Prostate gland (tissue), 2 donors: ENCODE results near the gene PPY. TPM values are rescaled to one million over a fixed set of nuclear protein-coding genes. Genes with fewer than 3 reads are reported as not detected.

Source experiments
- DNase-seq: peaks from one replicate; pipeline ENCODE4 v3.0.0-alpha.2; 2019; ENCODE audit warnings: low spot score
- H3K27ac ChIP-seq, 2 donors: fragments of 200-600 bp; sonication (generic); 2 replicates each; pipeline ENCODE4 v1.5.1; 2017 to 2019
- H3K27me3 ChIP-seq: fragments of 200-600 bp; sonication (generic); replicated peaks from 2 replicates; pipeline ENCODE4 v1.5.1; 2019; ENCODE audit not compliant: insufficient read depth
- H3K36me3 ChIP-seq, 2 donors: fragments of 200-600 bp; sonication (generic); 1 replicate in 1 of 2; 2 replicates in 1 of 2; pipeline versions ENCODE4 v1.5.1 to v1.8.1; 2017 to 2019
- H3K4me1 ChIP-seq: fragments of 200-600 bp; sonication (generic); replicated peaks from 2 replicates; pipeline ENCODE4 v1.5.1; 2019
- H3K4me3 ChIP-seq, 2 donors: fragments of 200-600 bp; sonication (generic); 2 replicates each; pipeline ENCODE4 v1.5.1; 2017 to 2019
- H3K9me3 ChIP-seq: fragments of 200-600 bp; sonication (generic); 2 replicates; pipeline ENCODE4 v1.5.1; 2017
- POLR2A ChIP-seq: fragments of 450-650 bp; IDR thresholded peaks from one replicate; pipeline ENCODE4 v1.6.1; 2016; ENCODE audit warnings: antibody characterized with exemption, mild to moderate bottlenecking
- POLR2AphosphoS5 ChIP-seq: sonication (generic); formaldehyde crosslinking; IDR thresholded peaks from one replicate; pipeline ENCODE4 v1.6.1; 2017; ENCODE audit warnings: antibody characterized with exemption
- WGBS: methylation state at CpG from one replicate; pipeline ENCODE4 v1.1.5; 2018; 5-methylcytosine and 5-hydroxymethylcytosine counted together
- intact Hi-C: fragments of 100-400 bp; cut with DNase I; formaldehyde crosslinking; loops from one replicate; pipeline ENCODE4 v1.14.2; 2022
- total RNA-seq, 2 donors: library from RNA; depleted of rRNA; stranded (reverse); fragments of >200 nt; gene quantifications; one replicate each; pipeline ENCODE4 v1.1.0, GENCODE V29; 2016
- TF ChIP-seq, protein P1 (sequence below), 4 experiments: fragments of 200-600 bp in 2 of 4; fragments of 450-650 bp in 2 of 4; sonication (generic) in 2 of 4; IDR thresholded peaks; 1 replicate in 3 of 4; 2 replicates in 1 of 4; pipeline ENCODE4 v1.5.1; 2016 to 2019; ENCODE audit warnings: antibody characterized with exemption in 4 of 4, mild to moderate bottlenecking in 2 of 4, moderate library complexity in 2 of 4

The PPY gene
- total RNA-seq, 2 donors from 2014 or later: not detected

- TF ChIP-seq, protein P1, sequence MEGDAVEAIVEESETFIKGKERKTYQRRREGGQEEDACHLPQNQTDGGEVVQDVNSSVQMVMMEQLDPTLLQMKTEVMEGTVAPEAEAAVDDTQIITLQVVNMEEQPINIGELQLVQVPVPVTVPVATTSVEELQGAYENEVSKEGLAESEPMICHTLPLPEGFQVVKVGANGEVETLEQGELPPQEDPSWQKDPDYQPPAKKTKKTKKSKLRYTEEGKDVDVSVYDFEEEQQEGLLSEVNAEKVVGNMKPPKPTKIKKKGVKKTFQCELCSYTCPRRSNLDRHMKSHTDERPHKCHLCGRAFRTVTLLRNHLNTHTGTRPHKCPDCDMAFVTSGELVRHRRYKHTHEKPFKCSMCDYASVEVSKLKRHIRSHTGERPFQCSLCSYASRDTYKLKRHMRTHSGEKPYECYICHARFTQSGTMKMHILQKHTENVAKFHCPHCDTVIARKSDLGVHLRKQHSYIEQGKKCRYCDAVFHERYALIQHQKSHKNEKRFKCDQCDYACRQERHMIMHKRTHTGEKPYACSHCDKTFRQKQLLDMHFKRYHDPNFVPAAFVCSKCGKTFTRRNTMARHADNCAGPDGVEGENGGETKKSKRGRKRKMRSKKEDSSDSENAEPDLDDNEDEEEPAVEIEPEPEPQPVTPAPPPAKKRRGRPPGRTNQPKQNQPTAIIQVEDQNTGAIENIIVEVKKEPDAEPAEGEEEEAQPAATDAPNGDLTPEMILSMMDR (IDR thresholded peaks at IDR 0.05): no peak
- TF ChIP-seq POLR2A (no peak), POLR2AphosphoS5 (no peak)
- WGBS: 90% methylated on average over 8 of the region's 8 CpGs
Observed at GRCh38 chr17:43984521-43984920, 42.2 kb upstream of the PPY start.

DNA sequence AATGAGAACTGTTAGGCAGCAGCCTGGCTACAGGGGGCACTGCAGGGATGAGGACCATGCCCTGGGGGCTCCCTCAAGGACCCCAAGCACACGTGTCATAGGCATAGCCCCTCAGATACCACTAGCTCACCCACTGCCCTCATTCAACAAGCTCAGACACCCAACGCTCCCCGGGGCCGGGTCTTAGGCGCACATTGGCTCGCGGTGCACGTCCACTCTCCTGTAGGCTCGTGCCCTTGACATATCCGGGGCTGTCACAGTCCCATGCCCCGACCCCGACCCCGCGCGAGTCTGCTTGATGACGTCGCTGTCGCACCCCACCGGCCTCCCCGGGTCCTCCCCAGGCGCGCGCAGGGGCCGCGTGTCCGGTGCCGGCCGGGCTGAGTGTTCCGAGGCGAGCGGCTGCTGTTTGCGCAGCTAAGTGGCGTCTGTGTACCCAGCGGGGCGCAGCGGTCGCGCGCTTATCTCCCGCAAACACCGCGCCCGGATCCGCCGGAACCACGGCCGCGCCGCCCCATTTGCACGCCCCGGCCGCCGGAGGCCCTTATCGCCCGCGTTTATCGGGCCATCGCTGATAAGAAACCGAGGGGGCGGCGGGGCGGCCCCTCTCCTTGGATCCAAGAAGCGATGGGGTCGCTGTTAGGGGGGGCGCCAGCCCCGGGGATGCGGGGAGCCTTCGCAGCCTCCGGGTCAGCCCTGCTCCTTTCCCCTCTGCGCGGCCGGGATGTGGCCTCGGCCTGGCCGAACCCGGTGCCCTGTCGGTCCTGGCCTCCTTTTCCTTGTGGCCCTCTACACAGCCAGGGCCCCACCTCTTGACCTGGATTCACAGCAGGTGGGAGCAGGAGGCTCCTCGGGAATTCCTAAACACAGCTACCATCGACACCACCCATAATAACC, 41.5 kb upstream of the PPY start:
- Histone ChIP-seq H3K36me3 (no peaks in the 10 kb centered on the region), H3K27me3 (no peaks in the 10 kb centered on the region), H3K27ac (no peak overlapping the region), H3K4me1 (no peaks in the 10 kb centered on the region), H3K9me3 (no peaks in the 10 kb centered on the region), H3K4me3 (peak overlapping the region; percentile 13 to 32)
- no peak for DNase-seq
- intact Hi-C loops: no loop called here
- TF ChIP-seq POLR2A (no peak), POLR2AphosphoS5 (no peak)
- TF ChIP-seq, protein P1 (IDR thresholded peaks at IDR 0.05): no peak
- WGBS: 5% methylated on average over 39 of the region's 78 CpGs

More at GRCh38 chr17:43984521-43984920, 42.2 kb upstream of the PPY start:
- Histone ChIP-seq H3K36me3 (no peaks in the 10 kb centered on the region), H3K4me3 (no peak overlapping the region), H3K27me3 (no peaks in the 10 kb centered on the region), H3K4me1 (no peaks in the 10 kb centered on the region), H3K27ac (no peak overlapping the region), H3K9me3 (no peaks in the 10 kb centered on the region)
- intact Hi-C loops: no loop called here
- DNase-seq: no peak

DNA sequence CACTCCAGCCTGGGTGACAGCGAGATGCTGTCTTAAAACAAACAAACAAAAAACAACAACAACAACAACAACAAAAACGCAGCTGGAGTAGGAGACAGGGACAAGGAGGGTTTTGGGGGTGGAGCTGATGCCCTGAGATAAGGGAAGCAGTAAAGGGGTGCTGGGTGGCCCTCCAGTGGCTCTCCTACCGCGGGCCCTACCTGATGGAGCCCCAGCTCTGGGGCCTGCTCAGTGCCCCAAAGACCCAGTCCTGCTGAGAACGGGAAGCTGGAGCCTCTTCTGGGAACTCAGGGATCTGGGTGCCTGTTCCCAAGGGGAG, 40.9 kb upstream of the PPY start:
- Histone ChIP-seq H3K4me1 (no peaks in the 10 kb centered on the region), H3K27ac (no peak overlapping the region), H3K4me3 (no peak overlapping the region), H3K27me3 (no peaks in the 10 kb centered on the region), H3K36me3 (no peaks in the 10 kb centered on the region), H3K9me3 (no peaks in the 10 kb centered on the region)
- TF ChIP-seq POLR2AphosphoS5 (no peak), POLR2A (no peak)
- TF ChIP-seq, protein P1 (IDR thresholded peaks at IDR 0.05): no peak
- intact Hi-C loops: no loop called here
- no peak for DNase-seq
- 26% methylated on average over 5 of the region's 5 CpGs for WGBS

GRCh38 chr17:43982171-43982570, 39.9 kb upstream of the PPY start:
- no peak for TF ChIP-seq POLR2A
- TF ChIP-seq, protein P1 (IDR thresholded peaks at IDR 0.05): no peak
- TF ChIP-seq POLR2AphosphoS5: no peak
- H3K4me1 ChIP-seq: no peaks in the 10 kb centered on the region
- 83% methylated on average over 2 of the region's 2 CpGs for WGBS
- no peaks in the 10 kb centered on the region for H3K27me3 ChIP-seq
- H3K9me3 ChIP-seq: no peaks in the 10 kb centered on the region
- no peak overlapping the region for H3K27ac ChIP-seq
- no peak for DNase-seq
- intact Hi-C loops: no loop called here
- no peak overlapping the region for H3K4me3 ChIP-seq
- no peaks in the 10 kb centered on the region for H3K36me3 ChIP-seq

GRCh38 chr17:43979671-43980070, 37.4 kb upstream of the PPY start:
- WGBS: 55% methylated on average over 4 of the region's 4 CpGs

More at GRCh38 chr17:43979671-43980070, 37.4 kb upstream of the PPY start:
- Histone ChIP-seq H3K27me3 (no peaks in the 10 kb centered on the region), H3K4me1 (no peaks in the 10 kb centered on the region), H3K36me3 (no peaks in the 10 kb centered on the region), H3K27ac (no peak overlapping the region), H3K4me3 (no peak overlapping the region), H3K9me3 (no peaks in the 10 kb centered on the region)
- DNase-seq: no peak
- no peak for TF ChIP-seq POLR2AphosphoS5
- TF ChIP-seq, protein P1 (IDR thresholded peaks at IDR 0.05): no peak
- no peak for TF ChIP-seq POLR2A
- intact Hi-C loops: no loop called here
